NOMO-1 treated with dmso at 0.1 percent for 144 hours (cell line): ENCODE measurements around the gene RMND5B.

Experiments used
- DNase-seq: peaks from one replicate; lab custom pipeline; 2025; ENCODE audit not compliant: unreplicated experiment; lab: John Stamatoyannopoulos, UW

The RMND5B gene

GRCh38 chr5:178199581-178200434, 69.0 kb downstream of the RMND5B start:
- no peak for DNase-seq
